MCF 10A (cell line): ENCODE data around the gene GLMN. TPM values are rescaled to one million over a fixed set of nuclear protein-coding genes. Genes with fewer than 3 reads are reported as not detected.
"Not testable (repeated sequence)": the region's sequence is repeated elsewhere in the genome, so short reads cannot be mapped to it uniquely, and the experiment has no call there.

Source experiments
- BruUV-seq: library from RNA; stranded (reverse); fragments of 400-500 nt; replicated peaks from 2 replicates; lab custom pipeline; 2021; lab: Mats Ljungman, UMichigan
- CTCF ChIA-PET: fragments of 300-600 bp; sonication (Branson Sonifier 250); formaldehyde crosslinking; extraction: SDS; loops from one replicate; lab custom pipeline; 2021; ENCODE audit warnings: antibody characterized with exemption, inconsistent platforms; lab: Yijun Ruan, JAX
- POLR2A ChIA-PET: fragments of 300-600, 350-650 bp; sonication (Branson Sonifier 250); formaldehyde crosslinking; extraction: SDS; loops from one replicate; lab custom pipeline; 2020; ENCODE audit warnings: antibody characterized with exemption, inconsistent platforms; lab: Yijun Ruan, JAX
- DNase-seq: peaks from one replicate; pipeline ENCODE4 v3.0.0-alpha.2; 2018; ENCODE audit not compliant: unreplicated experiment
- H3K27ac Mint-ChIP-seq: one replicate; pipeline ENCODE4 v1.8.0; 2022; ENCODE audit warnings: mild to moderate bottlenecking, low read depth, mixed read lengths; ENCODE audit not compliant: unreplicated experiment
- H3K27me3 Mint-ChIP-seq: one replicate; pipeline ENCODE4 v1.8.0; 2022; ENCODE audit warnings: mixed read lengths; ENCODE audit not compliant: insufficient read depth, unreplicated experiment
- H3K36me3 Mint-ChIP-seq: one replicate; pipeline ENCODE4 v1.8.0; 2022; ENCODE audit warnings: mild to moderate bottlenecking, moderate library complexity, mixed read lengths; ENCODE audit not compliant: insufficient read depth, unreplicated experiment
- H3K4me1 Mint-ChIP-seq: one replicate; pipeline ENCODE4 v1.8.0; 2022; ENCODE audit warnings: mixed read lengths; ENCODE audit not compliant: insufficient read depth, unreplicated experiment
- H3K4me3 Mint-ChIP-seq: one replicate; pipeline ENCODE4 v1.8.0; 2022; ENCODE audit warnings: mild to moderate bottlenecking, moderate library complexity, mixed read lengths; ENCODE audit not compliant: unreplicated experiment
- H3K9me3 Mint-ChIP-seq: one replicate; pipeline ENCODE4 v1.8.0; 2022; ENCODE audit warnings: mixed read lengths; ENCODE audit not compliant: unreplicated experiment
- intact Hi-C: fragments of 100-400 bp; cut with micrococcal nuclease; formaldehyde crosslinking; loops from 2 replicates; pipeline ENCODE4 v1.14.1; 2022
- total RNA-seq: library from RNA; stranded (reverse); gene quantifications from 2 replicates; pipeline ENCODE4 v1.2.3, GENCODE V29; 2022
- TF ChIP-seq, protein P1 (sequence below): fragments of 200-600 bp; IDR thresholded peaks from one replicate; pipeline ENCODE4 v1.8.0; 2022; ENCODE audit warnings: antibody characterized with exemption, mild to moderate bottlenecking; ENCODE audit not compliant: unreplicated experiment

The GLMN gene
- total RNA-seq, 1 experiment from 2014 or later = 10.1 TPM

DNA sequence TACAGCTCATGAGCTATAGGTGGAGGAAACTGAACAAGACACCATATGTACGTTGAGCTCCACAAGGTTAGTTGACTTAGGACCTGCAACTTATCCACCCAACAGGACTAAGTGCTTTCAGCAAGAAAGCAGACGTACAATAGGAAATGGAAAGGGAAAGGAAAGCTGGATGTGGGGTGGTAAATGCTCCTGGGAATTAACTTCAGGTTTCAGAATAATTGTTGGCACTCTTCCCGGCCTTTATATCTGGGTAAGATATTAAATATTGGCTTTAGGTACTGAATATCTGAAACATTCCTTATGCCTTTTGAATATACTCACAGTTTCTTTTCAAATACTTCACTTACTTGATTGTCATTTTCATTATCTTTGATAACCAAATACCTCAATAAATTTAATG lies 36.3 kb downstream of the GLMN start:
- no peak for DNase-seq
- no peaks in the 10 kb centered on the region for H3K27me3 Mint-ChIP-seq
- CTCF ChIA-PET = interaction anchor here (0.6 kb wide), 1 partner anchor 172 kb away, joined by 3 read pairs; no protein-coding TSS in a partner anchor
- no peaks in the 10 kb centered on the region for H3K4me1 Mint-ChIP-seq
- no peaks in the 10 kb centered on the region for H3K9me3 Mint-ChIP-seq
- H3K27ac Mint-ChIP-seq = no peak overlapping the region
- POLR2A ChIA-PET = interaction anchor here (1.3 kb wide), 1 partner anchor 7 kb away, joined by 5 read pairs; no protein-coding TSS in a partner anchor
- no peak overlapping the region for H3K4me3 Mint-ChIP-seq
- peaks cover 38% of the 10 kb centered on the region for H3K36me3 Mint-ChIP-seq
- TF ChIP-seq, protein P1, sequence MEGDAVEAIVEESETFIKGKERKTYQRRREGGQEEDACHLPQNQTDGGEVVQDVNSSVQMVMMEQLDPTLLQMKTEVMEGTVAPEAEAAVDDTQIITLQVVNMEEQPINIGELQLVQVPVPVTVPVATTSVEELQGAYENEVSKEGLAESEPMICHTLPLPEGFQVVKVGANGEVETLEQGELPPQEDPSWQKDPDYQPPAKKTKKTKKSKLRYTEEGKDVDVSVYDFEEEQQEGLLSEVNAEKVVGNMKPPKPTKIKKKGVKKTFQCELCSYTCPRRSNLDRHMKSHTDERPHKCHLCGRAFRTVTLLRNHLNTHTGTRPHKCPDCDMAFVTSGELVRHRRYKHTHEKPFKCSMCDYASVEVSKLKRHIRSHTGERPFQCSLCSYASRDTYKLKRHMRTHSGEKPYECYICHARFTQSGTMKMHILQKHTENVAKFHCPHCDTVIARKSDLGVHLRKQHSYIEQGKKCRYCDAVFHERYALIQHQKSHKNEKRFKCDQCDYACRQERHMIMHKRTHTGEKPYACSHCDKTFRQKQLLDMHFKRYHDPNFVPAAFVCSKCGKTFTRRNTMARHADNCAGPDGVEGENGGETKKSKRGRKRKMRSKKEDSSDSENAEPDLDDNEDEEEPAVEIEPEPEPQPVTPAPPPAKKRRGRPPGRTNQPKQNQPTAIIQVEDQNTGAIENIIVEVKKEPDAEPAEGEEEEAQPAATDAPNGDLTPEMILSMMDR = no peak
- no TSS peak for BruUV-seq
- intact Hi-C loops = no loop called here

DNA sequence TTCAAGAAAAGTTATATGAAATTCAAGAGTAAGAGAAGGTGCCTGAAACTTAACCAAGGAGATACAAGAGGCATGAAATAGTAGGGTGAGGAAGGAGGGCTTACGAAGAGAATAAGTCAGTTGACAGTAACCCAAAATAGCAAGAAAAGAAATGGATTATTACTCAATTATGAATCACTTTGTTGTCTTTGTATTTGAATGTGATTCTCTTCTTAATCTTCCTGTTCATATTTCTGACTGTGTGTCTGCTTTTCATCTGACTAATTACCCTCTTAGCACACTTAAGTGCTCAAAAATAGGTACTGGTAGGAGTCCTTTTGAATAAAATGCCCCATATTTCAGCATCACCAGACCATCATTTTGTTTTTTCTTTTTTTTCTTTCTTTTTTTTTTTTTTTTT lies 39.4 kb downstream of the GLMN start:
- DNase-seq = peak; percentile 16
- no peak overlapping the region for H3K4me3 Mint-ChIP-seq
- H3K27me3 Mint-ChIP-seq = no peaks in the 10 kb centered on the region
- CTCF ChIA-PET = interaction anchor here (0.6 kb wide), 1 partner anchor 291 kb away, joined by 3 read pairs; no protein-coding TSS in a partner anchor
- H3K4me1 Mint-ChIP-seq = no peaks in the 10 kb centered on the region
- peaks cover 16% of the 10 kb centered on the region for H3K9me3 Mint-ChIP-seq
- H3K27ac Mint-ChIP-seq = peak overlapping the region; percentile 51
- H3K36me3 Mint-ChIP-seq = peaks cover 44% of the 10 kb centered on the region
- POLR2A ChIA-PET = no interaction called here
- TF ChIP-seq, protein P1 = no peak
- no TSS peak for BruUV-seq
- intact Hi-C loops = no loop called here

DNA sequence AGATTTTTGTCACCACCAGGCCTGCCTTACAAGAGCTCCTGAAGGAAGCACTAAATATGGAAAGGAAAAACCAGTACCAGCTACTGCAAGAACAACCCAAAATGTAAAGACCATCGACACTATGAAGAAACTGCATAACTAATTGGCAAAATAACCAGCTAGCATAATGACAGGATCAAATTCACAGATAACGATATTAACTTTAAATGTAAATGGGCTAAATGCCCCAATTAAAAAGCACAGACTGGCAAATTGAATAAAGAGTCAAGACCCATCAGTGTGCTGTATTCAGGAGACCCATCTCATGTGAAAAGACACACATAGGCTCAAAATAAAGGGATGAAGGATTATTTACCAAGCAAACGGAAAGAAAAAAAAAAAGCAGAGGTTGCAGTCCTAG lies 44.1 kb downstream of the GLMN start:
- POLR2A ChIA-PET = interaction anchor here (1.0 to 1.3 kb wide), 2 partner anchors 9 kb away, joined by 3 to 5 read pairs; no protein-coding TSS in a partner anchor
- peaks cover 16% of the 10 kb centered on the region for H3K9me3 Mint-ChIP-seq
- CTCF ChIA-PET = interaction anchor here (0.6 to 1.0 kb wide), 3 partner anchors 9 to 809 kb away, joined by 3 to 4 read pairs (median 4); no protein-coding TSS in a partner anchor
- intact Hi-C loops, H3K27me3 Mint-ChIP-seq, H3K4me1 Mint-ChIP-seq, DNase-seq, H3K4me3 Mint-ChIP-seq, BruUV-seq: not testable (repeated sequence)
- H3K27ac Mint-ChIP-seq = peak overlapping the region; percentile 10
- H3K36me3 Mint-ChIP-seq = peaks cover 38% of the 10 kb centered on the region

DNA sequence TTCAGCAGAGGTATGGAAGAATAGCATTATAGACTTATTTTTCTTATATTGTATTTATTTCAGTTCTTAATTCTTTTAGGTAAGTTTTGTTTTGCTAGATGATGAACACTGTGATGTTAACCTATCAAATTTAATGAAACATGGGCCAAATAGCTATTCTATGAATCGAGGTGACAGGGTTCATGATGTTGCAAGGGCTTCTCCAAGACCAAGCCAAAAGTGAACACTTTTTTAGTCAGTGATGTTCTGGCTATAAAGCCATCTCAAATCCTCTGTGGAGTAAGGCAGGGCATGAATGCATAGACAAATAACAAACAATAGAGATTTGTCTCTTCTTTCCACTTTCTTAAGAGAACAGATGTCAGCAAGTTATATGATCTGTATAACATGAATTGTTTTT lies 54.4 kb downstream of the GLMN start:
- Mint-ChIP-seq H3K4me1 (peaks cover 7% of the 10 kb centered on the region), H3K4me3 (no peak overlapping the region), H3K27ac (no peak overlapping the region), H3K36me3 (peaks cover 2% of the 10 kb centered on the region), H3K9me3 (no peaks in the 10 kb centered on the region), H3K27me3 (no peaks in the 10 kb centered on the region)
- ChIA-PET CTCF (no interaction called here), POLR2A (no interaction called here)
- BruUV-seq = no TSS peak
- TF ChIP-seq, protein P1 = no peak
- intact Hi-C loops = no loop called here
- no peak for DNase-seq

DNA sequence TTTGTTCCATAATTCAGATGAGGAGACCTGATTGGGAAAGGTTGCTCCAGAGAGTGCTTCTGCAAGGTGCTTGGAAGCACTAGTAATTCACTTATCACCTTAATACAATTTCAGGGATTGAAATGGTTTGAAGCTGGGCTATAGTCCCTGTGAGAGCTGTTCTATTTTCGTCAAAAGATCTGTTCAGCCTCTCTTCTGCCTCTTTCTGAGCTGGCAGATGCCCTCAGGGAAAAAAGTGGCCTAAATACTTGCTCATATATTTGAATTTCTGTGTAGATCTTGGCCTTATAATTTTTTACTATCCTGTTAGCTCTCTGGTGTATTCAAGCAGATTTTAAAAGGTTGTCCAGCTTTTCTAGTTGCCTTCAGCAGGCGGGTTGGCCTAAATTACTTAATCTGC lies 58.8 kb downstream of the GLMN start:
- Mint-ChIP-seq H3K27me3 (peaks cover 11% of the 10 kb centered on the region), H3K4me3 (no peak overlapping the region), H3K36me3 (no peaks in the 10 kb centered on the region), H3K4me1 (peaks cover 4% of the 10 kb centered on the region), H3K9me3 (no peaks in the 10 kb centered on the region), H3K27ac (no peak overlapping the region)
- DNase-seq = no peak
- no TSS peak for BruUV-seq
- TF ChIP-seq, protein P1 = no peak
- intact Hi-C loops = no loop called here
- ChIA-PET CTCF (no interaction called here), POLR2A (no interaction called here)
